Measurements from ENCODE around the gene ITIH1. TPM values are rescaled to one million over a fixed set of nuclear protein-coding genes. Genes with fewer than 3 reads are reported as not detected.

ITIH1 gene
- total RNA-seq, 1 experiment from 2014 or later = not detected

DNA sequence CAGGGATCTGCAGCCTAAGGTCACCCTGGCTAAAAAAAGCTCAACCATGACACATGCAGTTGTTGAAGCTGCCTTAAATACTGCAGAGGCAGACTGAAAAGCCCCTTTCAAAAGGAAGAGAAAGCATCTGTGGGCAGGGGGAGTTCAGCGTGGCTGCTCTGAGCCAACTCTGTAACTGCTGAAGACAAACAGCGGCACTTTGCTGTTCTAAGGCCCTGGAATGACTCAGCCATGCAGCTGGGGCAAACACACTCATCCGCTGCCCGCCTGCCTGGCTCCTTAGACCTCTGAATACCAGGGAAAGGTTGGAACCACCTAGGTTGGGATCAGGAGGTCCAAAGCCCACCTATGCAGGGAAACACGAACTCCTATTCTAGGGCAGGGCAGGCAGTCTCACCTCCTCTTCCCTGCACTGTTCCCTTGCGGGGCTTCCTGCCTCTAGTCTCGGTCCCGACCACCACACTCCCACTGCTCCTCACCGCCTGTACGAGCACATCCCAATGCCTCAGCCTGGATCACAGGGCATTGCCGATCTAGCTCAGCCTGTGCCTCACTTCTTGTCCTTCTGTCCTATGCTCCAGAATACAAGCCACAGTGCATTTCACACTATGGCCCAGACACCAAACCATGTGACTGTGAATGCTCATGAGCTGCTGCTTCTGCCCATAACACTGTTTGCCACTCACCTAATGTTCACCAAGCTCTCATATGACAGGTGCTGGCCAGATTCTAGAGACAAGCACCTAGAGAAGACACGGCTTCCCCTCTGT lies 64.0 kb downstream of the ITIH1 start:
- H3K4me1 Mint-ChIP-seq = peaks cover 0 to 11% of the 10 kb centered on the region in 2 experiments; a peak in 3 of 4 replicates
- Histone ChIP-seq H3K23me2 (ENCODE audit: insufficient read length, low read depth, low read length, poor library complexity, severe bottlenecking) (no peaks in the 10 kb centered on the region), H3K14ac (ENCODE audit: insufficient read depth, low read length) (no peak overlapping the region), H4K20me1 (ENCODE audit: control insufficient read depth, insufficient read depth, insufficient read length) (no peaks in the 10 kb centered on the region), H3K9ac (ENCODE audit: extremely low read depth, insufficient read length, low read length) (no peak overlapping the region), H2BK20ac (ENCODE audit: low read depth, low read length, poor library complexity, severe bottlenecking) (no peak overlapping the region), H3K23ac (ENCODE audit: insufficient read length, low read depth, low read length) (no peak overlapping the region), H3K79me1 (ENCODE audit: insufficient read depth, low read depth, low read length, poor library complexity, severe bottlenecking) (no peaks in the 10 kb centered on the region), H3K18ac (ENCODE audit: insufficient read length, low read depth, low read length) (no peak overlapping the region), H4K5ac (ENCODE audit: insufficient read length, low read depth, low read length) (no peak overlapping the region), H3K79me2 (ENCODE audit: insufficient read depth, low read length) (no peaks in the 10 kb centered on the region), H3K56ac (ENCODE audit: insufficient read length, low read depth, low read length) (no peak overlapping the region), H2BK12ac (ENCODE audit: insufficient read length, low read depth, low read length) (no peak overlapping the region), H2BK15ac (ENCODE audit: low read depth, low read length) (no peak overlapping the region), H3K27me3 (ENCODE audit: insufficient read depth, low read length) (no peaks in the 10 kb centered on the region), H2AFZ (ENCODE audit: low read length) (no peak overlapping the region), H4K8ac (replicated peaks; ENCODE audit: insufficient read length, low read depth, low read length) (no peak overlapping the region), H2BK120ac (ENCODE audit: low read depth, low read length, poor library complexity, severe bottlenecking) (no peak overlapping the region), H3K4me2 (ENCODE audit: insufficient read depth, insufficient read length, low read length) (no peak overlapping the region), H2BK5ac (ENCODE audit: insufficient read length, low read length) (no peak overlapping the region), H3T11ph (ENCODE audit: low read length) (no peak overlapping the region), H4K91ac (ENCODE audit: insufficient read length, low read depth, low read length) (no peak overlapping the region), H3K27ac (ENCODE audit: insufficient read length, low read depth, low read length) (no peak overlapping the region), H3K9me3 (ENCODE audit: control insufficient read depth, low read depth, low read length) (no peaks in the 10 kb centered on the region), H3K4me1 (ENCODE audit: insufficient read depth, low read length) (no peaks in the 10 kb centered on the region), H3K4ac (ENCODE audit: low read depth, low read length) (no peak overlapping the region), H2AK5ac (ENCODE audit: insufficient read length, low read length) (no peak overlapping the region)
- H3K36me3 Mint-ChIP-seq (ENCODE audit: insufficient read depth in 1 of 3, low read depth in 3 of 3) = peaks cover 0 to 10% (median 3%) of the 10 kb centered on the region in 3 experiments; a peak in 6 of 7 replicates
- H3K9me3 Mint-ChIP-seq = no peaks in the 10 kb centered on the region
- no peaks in the 10 kb centered on the region for H3K27me3 Mint-ChIP-seq (ENCODE audit: low read depth)
- peak overlapping the region in 1 of 3 experiments; percentile 82; a peak in 2 of 7 replicates for H3K27ac Mint-ChIP-seq
- TF ChIP-seq, protein P1, sequence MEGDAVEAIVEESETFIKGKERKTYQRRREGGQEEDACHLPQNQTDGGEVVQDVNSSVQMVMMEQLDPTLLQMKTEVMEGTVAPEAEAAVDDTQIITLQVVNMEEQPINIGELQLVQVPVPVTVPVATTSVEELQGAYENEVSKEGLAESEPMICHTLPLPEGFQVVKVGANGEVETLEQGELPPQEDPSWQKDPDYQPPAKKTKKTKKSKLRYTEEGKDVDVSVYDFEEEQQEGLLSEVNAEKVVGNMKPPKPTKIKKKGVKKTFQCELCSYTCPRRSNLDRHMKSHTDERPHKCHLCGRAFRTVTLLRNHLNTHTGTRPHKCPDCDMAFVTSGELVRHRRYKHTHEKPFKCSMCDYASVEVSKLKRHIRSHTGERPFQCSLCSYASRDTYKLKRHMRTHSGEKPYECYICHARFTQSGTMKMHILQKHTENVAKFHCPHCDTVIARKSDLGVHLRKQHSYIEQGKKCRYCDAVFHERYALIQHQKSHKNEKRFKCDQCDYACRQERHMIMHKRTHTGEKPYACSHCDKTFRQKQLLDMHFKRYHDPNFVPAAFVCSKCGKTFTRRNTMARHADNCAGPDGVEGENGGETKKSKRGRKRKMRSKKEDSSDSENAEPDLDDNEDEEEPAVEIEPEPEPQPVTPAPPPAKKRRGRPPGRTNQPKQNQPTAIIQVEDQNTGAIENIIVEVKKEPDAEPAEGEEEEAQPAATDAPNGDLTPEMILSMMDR (conservative IDR thresholded peaks at IDR 0.05) = no peak
- H3K4me3 Mint-ChIP-seq = no peak overlapping the region
- WGBS (ENCODE audit: extremely low coverage, insufficient read length, low lambda C conversion rate) = no CpG with 5 or more reads among the region's 12 CpGs
- no peak for DNase-seq

Other genes with a start within 250 kb of the ITIH1 start
- 441 and 444 TPM in 2 replicates for gene NT5DC2, start 243.7 kb upstream of the ITIH1 start, total RNA-seq (2021)
- gene UQCC5, start 241.0 kb upstream of the ITIH1 start, total RNA-seq (2021) = 39.1 and 45.8 TPM in 2 replicates
- 70.0 and 74.2 TPM in 2 replicates for gene PBRM1, start 91.7 kb upstream of the ITIH1 start, total RNA-seq (2021)
- gene GNL3, start 91.6 kb upstream of the ITIH1 start, total RNA-seq (2021) = 245 and 250 TPM in 2 replicates
- gene GLT8D1, start 71.8 kb upstream of the ITIH1 start, total RNA-seq (2021) = 37.0 and 39.3 TPM in 2 replicates
- gene SPCS1, start 71.5 kb upstream of the ITIH1 start, total RNA-seq (2021) = 106 TPM in 2 replicates
- 35.2 and 36.0 TPM in 2 replicates for gene NEK4, start 6.7 kb upstream of the ITIH1 start, total RNA-seq (2021)
- not detected in 2 replicates for gene ITIH3, start 17.2 kb downstream of the ITIH1 start, total RNA-seq (2021)
- gene ITIH4, start 53.1 kb downstream of the ITIH1 start, total RNA-seq (2021) = 3.0 and 3.4 TPM in 2 replicates
- 0.55 and 0.72 TPM in 2 replicates for gene MUSTN1, start 57.4 kb downstream of the ITIH1 start, total RNA-seq (2021)
- 23.8 and 25.6 TPM in 2 replicates for gene STIMATE, start 119.9 kb downstream of the ITIH1 start, total RNA-seq (2021)